ENCODE results near the gene MPHOSPH10. TPM values are rescaled to one million over a fixed set of nuclear protein-coding genes. Genes with fewer than 3 reads are reported as not detected.
"Not testable (repeated sequence)": the region's sequence is repeated elsewhere in the genome, so short reads cannot be mapped to it uniquely, and the experiment has no call there.

MPHOSPH10 gene
- total RNA-seq, 2 experiments from 2014 or later, result 25.5 to 26.2 TPM

DNA sequence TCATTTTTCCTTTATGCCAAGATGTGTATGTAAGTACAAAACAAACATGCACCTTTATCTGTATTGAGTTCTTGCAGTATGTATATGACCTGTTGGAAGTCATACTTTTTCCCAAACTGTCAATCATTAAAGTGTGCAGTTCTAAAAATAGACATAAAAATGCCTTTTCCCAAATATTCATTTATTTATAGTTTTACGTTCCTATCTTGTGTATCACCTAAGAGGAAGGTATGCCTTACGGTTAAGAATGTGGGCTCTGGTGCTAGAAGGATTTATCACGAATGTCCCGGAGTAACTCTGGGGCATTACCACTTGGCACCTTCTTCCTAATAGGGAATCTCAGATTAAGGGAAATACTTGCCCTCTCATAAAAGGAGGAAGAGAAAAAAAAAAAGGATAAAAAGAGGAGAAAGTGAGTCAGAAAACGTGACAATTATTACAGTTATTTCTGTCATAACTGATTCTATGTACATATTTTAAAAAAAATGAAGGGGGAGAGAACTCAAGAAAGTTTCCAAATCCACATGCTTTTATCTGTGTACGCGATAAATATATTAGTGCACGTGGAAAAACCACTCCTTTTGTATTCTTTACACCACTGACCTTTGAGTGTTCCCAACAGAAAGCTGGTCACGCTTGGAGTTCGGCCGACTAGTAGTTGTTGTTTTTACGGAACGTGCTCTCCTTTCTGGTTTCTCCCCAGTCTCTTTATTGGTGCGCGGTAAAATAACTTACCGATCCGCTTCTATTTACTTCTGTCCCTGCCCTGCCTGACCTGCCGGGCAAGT, 1.1 kb upstream of the MPHOSPH10 start:
- Mint-ChIP-seq H3K27me3 (no peaks in the 10 kb centered on the region), H3K9me3 (no peaks in the 10 kb centered on the region), H3K36me3 (ENCODE audit: low read depth) (peaks cover 7% of the 10 kb centered on the region), H3K4me3 (no peak overlapping the region), H3K27ac (no peak overlapping the region), H3K4me1 (peaks cover 18% of the 10 kb centered on the region)
- ChIA-PET POLR2A (interaction anchor here (0.7 to 3.5 kb wide), 8 partner anchors 9 to 202 kb away, joined by 3 to 75 read pairs (median 4); partner anchors contain the start of genes NAGK and ZNF638), CTCF (interaction anchor here (0.6 to 2.1 kb wide), 3 partner anchors 29 to 204 kb away, joined by 3 to 9 read pairs (median 8); partner anchors contain the start of gene NAGK)
- DNase-seq, result no peak

GRCh38 chr2:71129902-71130151, 607 bp upstream of the MPHOSPH10 start:
- Mint-ChIP-seq H3K4me3 (no peak overlapping the region), H3K27me3 (no peaks in the 10 kb centered on the region), H3K4me1 (peaks cover 18% of the 10 kb centered on the region), H3K9me3 (no peaks in the 10 kb centered on the region), H3K36me3 (ENCODE audit: low read depth) (peaks cover 12% of the 10 kb centered on the region), H3K27ac (no peak overlapping the region)
- ChIA-PET POLR2A (interaction anchor here (0.7 to 3.5 kb wide), 8 partner anchors 9 to 202 kb away, joined by 3 to 75 read pairs (median 4); partner anchors contain the start of genes NAGK and ZNF638), CTCF (interaction anchor here (2.1 kb wide), 1 partner anchor 62 kb away, joined by 9 read pairs; the partner anchor contains the start of gene NAGK)
- no peak for DNase-seq

- Mint-ChIP-seq H3K27me3 (no peaks in the 10 kb centered on the region), H3K4me3 (no peak overlapping the region), H3K36me3 (ENCODE audit: low read depth) (peaks cover 17% of the 10 kb centered on the region), H3K27ac (no peak overlapping the region), H3K9me3 (no peaks in the 10 kb centered on the region), H3K4me1 (peaks cover 18% of the 10 kb centered on the region)
- POLR2A ChIA-PET, result interaction anchor here (0.8 to 3.5 kb wide), 13 partner anchors 10 to 201 kb away, joined by 3 to 75 read pairs (median 4); partner anchors contain the start of genes NAGK, PAIP2B and ZNF638
- DNase-seq, result no peak
- CTCF ChIA-PET, result interaction anchor here (0.7 to 2.1 kb wide), 4 partner anchors 17 to 63 kb away, joined by 3 to 9 read pairs (median 3); partner anchors contain the start of gene NAGK
These were observed 441 bp downstream of the MPHOSPH10 start for GRCh38 chr2:71130905-71131244.

- peaks cover 22% of the 10 kb centered on the region for H3K36me3 Mint-ChIP-seq (ENCODE audit: low read depth)
- H3K4me3 Mint-ChIP-seq, H3K27ac Mint-ChIP-seq, H3K27me3 Mint-ChIP-seq, DNase-seq, H3K9me3 Mint-ChIP-seq: not testable (repeated sequence)
- POLR2A ChIA-PET, result interaction anchor here (0.8 to 3.5 kb wide), 9 partner anchors 11 to 200 kb away, joined by 3 to 75 read pairs (median 7); partner anchors contain the start of genes NAGK, PAIP2B and ZNF638
- peaks cover 18% of the 10 kb centered on the region for H3K4me1 Mint-ChIP-seq
- CTCF ChIA-PET, result interaction anchor here (0.7 to 1.1 kb wide), 2 partner anchors 26 to 30 kb away, joined by 3 read pairs; no protein-coding TSS in a partner anchor
These were observed 1.1 kb downstream of the MPHOSPH10 start for GRCh38 chr2:71131387-71132166.

- no peaks in the 10 kb centered on the region for H3K9me3 Mint-ChIP-seq
- H3K27me3 Mint-ChIP-seq, result no peaks in the 10 kb centered on the region
- ChIA-PET CTCF (interaction anchor here (1.4 kb wide), 1 partner anchor 33 kb away, joined by 3 read pairs; no protein-coding TSS in a partner anchor), POLR2A (interaction anchor here (3.0 kb wide), 1 partner anchor 65 kb away, joined by 15 read pairs; the partner anchor contains the start of gene NAGK)
- H3K4me3 Mint-ChIP-seq, result no peak overlapping the region
- no peak overlapping the region for H3K27ac Mint-ChIP-seq
- peaks cover 28% of the 10 kb centered on the region for H3K36me3 Mint-ChIP-seq (ENCODE audit: low read depth)
- peaks cover 8% of the 10 kb centered on the region for H3K4me1 Mint-ChIP-seq
- DNase-seq, result no peak
These were observed 3.2 kb downstream of the MPHOSPH10 start for GRCh38 chr2:71133603-71134002.

- CTCF ChIA-PET, result no interaction called here
- POLR2A ChIA-PET, result interaction anchor here (1.7 kb wide), 1 partner anchor 67 kb away, joined by 4 read pairs; the partner anchor contains the start of gene NAGK
- Mint-ChIP-seq H3K4me1 (no peaks in the 10 kb centered on the region), H3K27me3 (no peaks in the 10 kb centered on the region), H3K36me3 (ENCODE audit: low read depth) (peaks cover 39% of the 10 kb centered on the region), H3K27ac (no peak overlapping the region), H3K4me3 (no peak overlapping the region), H3K9me3 (no peaks in the 10 kb centered on the region)
- no peak for DNase-seq
These were observed 5.7 kb downstream of the MPHOSPH10 start for GRCh38 chr2:71136174-71136573.

DNA sequence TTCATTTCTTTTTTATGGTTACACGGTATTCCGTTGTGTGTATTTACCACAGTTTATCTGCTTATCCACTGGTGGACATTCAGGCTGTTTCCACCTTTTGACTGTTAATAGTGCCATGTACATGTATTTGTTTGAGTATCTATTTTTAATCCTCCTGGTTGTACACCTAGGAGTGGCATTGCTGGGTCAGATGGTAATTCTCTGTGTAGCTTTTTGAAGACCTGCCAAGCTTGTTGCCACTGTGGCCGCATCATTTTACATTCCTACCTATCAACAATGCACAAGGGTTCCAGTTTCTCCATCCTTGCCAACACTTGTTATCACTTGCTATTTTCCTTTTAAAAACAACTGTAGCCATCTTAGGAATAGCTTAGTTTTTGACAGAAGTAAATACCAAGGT, 13.3 kb downstream of the MPHOSPH10 start:
- Mint-ChIP-seq H3K27ac (no peak overlapping the region), H3K9me3 (no peaks in the 10 kb centered on the region), H3K4me1 (no peaks in the 10 kb centered on the region), H3K27me3 (no peaks in the 10 kb centered on the region), H3K4me3 (no peak overlapping the region), H3K36me3 (ENCODE audit: low read depth) (peaks cover 72% of the 10 kb centered on the region)
- ChIA-PET POLR2A (interaction anchor here (1.4 kb wide), 1 partner anchor 13 kb away, joined by 7 read pairs; the partner anchor contains the start of gene MPHOSPH10), CTCF (interaction anchor here (0.7 kb wide), 1 partner anchor 12 kb away, joined by 3 read pairs; no protein-coding TSS in a partner anchor)
- DNase-seq, result no peak

DNA sequence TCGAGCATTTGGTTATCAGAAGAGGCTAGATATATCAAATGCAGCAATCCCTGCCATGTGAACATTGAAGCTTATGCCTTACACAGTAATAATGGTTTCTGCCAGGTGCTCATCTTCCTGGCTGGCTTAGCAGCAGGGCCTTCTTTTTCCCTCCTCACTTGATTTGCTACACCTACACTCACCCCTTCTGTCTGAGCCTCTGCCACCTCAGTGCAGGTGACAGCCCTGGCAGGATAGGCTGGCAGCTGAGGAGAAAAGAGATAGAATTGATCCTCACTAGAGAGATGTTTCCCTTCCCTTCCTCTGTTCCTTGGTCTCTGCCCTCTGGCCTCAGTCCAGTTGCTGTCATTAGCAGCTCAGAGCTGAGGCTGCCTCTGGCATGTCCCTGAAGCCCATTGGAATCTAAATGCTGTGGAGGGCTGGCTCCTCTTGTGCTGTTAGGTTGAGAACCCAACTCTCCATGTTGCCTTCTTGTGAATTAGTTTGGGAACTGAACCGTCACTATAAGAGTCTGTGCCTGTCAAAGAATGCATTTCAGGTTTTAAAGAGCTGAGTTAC, 18.2 kb downstream of the MPHOSPH10 start:
- CTCF ChIA-PET, result interaction anchor here (1.3 to 1.4 kb wide), 2 partner anchors 9 to 78 kb away, joined by 3 read pairs; partner anchors contain the start of gene PAIP2B
- POLR2A ChIA-PET, result interaction anchor here (0.9 kb wide), 1 partner anchor 18 kb away, joined by 3 read pairs; the partner anchor contains the start of gene MPHOSPH10
- DNase-seq, result no peak
- Mint-ChIP-seq H3K9me3 (no peaks in the 10 kb centered on the region), H3K27me3 (no peaks in the 10 kb centered on the region), H3K27ac (no peak overlapping the region), H3K4me1 (no peaks in the 10 kb centered on the region), H3K36me3 (ENCODE audit: low read depth) (peaks cover 58% of the 10 kb centered on the region), H3K4me3 (no peak overlapping the region)

DNA sequence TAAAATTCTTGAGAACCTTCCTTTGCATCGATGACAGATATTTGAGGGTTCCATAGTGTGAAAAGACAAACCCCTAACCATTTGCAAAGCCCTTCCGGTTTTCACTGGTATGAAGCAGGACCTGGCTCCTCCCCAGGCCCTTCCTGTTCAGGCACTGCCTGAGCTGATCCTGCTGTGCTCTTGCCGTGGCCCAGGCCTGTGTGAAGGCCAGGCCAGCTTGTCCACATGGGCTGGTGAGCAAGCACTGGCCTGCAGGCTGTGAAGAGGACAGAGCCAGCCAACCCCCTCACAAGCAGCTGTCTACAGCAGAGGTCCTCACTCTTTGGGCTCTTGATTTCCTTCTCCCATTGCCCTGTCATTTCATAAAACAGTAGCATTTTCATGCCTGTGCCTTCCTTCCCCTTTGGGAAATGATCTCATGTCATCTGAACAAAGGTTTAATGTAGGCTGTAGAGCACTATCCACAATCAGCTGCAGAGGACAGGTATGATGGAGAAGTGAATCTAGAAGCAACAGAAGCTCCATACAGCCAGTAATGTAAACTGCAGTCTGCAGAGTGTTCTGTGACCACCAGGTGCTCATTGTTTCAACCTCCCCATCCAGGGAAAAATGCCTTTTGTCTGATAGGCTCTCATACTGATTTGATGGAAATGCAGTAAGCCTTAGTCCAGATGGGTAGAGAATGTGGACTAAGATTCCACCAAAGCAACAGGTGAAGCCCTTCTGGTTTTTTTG, 19.8 kb downstream of the MPHOSPH10 start:
- no peak overlapping the region for H3K4me3 Mint-ChIP-seq
- DNase-seq, result no peak
- H3K9me3 Mint-ChIP-seq, result no peaks in the 10 kb centered on the region
- POLR2A ChIA-PET, result interaction anchor here (0.7 to 1.3 kb wide), 2 partner anchors 19 to 82 kb away, joined by 3 read pairs; partner anchors contain the start of gene NAGK
- peaks cover 42% of the 10 kb centered on the region for H3K36me3 Mint-ChIP-seq (ENCODE audit: low read depth)
- H3K27me3 Mint-ChIP-seq, result no peaks in the 10 kb centered on the region
- no peaks in the 10 kb centered on the region for H3K4me1 Mint-ChIP-seq
- H3K27ac Mint-ChIP-seq, result no peak overlapping the region
- CTCF ChIA-PET, result interaction anchor here (1.4 kb wide), 1 partner anchor 77 kb away, joined by 3 read pairs; the partner anchor contains the start of gene PAIP2B

DNA sequence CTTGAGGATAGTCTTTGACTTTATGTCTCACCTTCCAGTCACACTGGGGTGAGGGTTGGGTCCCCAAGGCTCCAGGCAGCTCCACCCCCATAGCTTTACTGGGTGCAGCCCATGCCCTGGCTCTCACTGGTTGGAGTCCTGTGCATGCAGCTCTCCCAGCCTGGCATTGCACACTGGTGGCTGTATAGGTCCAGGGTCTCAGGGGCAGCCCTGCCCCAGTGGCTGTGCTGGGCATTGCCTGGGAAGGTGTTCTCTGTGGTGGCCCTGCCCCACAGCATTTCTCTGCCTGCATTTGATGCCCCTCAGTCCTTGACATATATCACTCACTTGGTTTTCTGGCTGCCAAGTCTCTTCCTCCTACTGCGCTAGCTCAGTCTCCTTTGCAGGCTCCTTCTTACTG, 21.2 kb downstream of the MPHOSPH10 start:
- no peak overlapping the region for H3K4me3 Mint-ChIP-seq
- POLR2A ChIA-PET, result no interaction called here
- peaks cover 31% of the 10 kb centered on the region for H3K36me3 Mint-ChIP-seq (ENCODE audit: low read depth)
- CTCF ChIA-PET, result no interaction called here
- no peaks in the 10 kb centered on the region for H3K9me3 Mint-ChIP-seq
- H3K27ac Mint-ChIP-seq, result no peak overlapping the region
- H3K27me3 Mint-ChIP-seq, result no peaks in the 10 kb centered on the region
- no peak for DNase-seq
- H3K4me1 Mint-ChIP-seq, result no peaks in the 10 kb centered on the region

DNA sequence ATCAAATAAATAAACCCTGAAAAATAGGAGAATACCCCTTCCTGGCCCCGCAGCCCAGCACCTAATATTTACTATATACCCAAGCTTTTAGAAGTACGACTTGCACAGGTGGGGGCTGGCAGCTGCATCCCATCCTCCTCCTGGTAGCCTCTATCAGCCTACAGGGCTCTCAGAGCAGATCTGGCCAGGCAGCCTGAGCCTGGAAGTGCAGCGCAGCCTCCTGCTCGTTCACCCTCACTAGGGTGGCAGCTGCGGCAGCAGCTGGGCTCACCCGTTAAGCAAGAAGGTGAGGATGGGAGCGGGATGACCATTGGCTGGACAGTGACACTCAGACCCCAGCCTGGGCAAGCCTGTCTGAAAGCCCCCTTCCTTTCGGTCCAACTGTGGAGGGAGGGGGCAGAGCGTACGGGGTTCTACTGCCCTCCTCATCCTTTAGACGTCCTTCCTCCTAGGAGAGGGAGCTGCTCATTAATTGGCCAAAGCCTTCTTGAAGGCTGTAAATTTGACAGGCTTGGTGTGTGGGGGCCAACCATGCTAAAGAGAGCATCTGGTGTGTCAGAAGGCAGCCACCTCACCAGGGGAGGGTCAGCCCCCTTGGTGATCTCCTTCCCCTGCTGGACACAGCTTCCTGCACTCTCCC, 23.3 kb downstream of the MPHOSPH10 start:
- POLR2A ChIA-PET, result no interaction called here
- H3K9me3 Mint-ChIP-seq, result no peaks in the 10 kb centered on the region
- no peak overlapping the region for H3K4me3 Mint-ChIP-seq
- H3K27me3 Mint-ChIP-seq, result no peaks in the 10 kb centered on the region
- peaks cover 3% of the 10 kb centered on the region for H3K4me1 Mint-ChIP-seq
- no peak overlapping the region for H3K27ac Mint-ChIP-seq
- DNase-seq, result no peak
- CTCF ChIA-PET, result interaction anchor here (1.3 kb wide), 1 partner anchor 82 kb away, joined by 3 read pairs; no protein-coding TSS in a partner anchor
- H3K36me3 Mint-ChIP-seq (ENCODE audit: low read depth), result peaks cover 14% of the 10 kb centered on the region

Data from activated CD4-positive, alpha-beta memory T cell treated with anti-CD3 and anti-CD28 coated beads, Interleukin-2, amount 10 ng/mL, durations not matched to agents 7 days and 5 days (primary cell).